Dendritic cell treated with granulocyte-macrophage colony-stimulating factor and Interleukin-4, amounts not matched to agents 40 ng/mL and 50 ng/mL, for 4 days (primary cell): ENCODE data around the gene NIT2.

Experiments used
- H3K27ac Mint-ChIP-seq: one replicate; pipeline ENCODE4 v1.8.0; 2022; ENCODE audit warnings: mild to moderate bottlenecking, mixed read lengths
- H3K27me3 Mint-ChIP-seq: one replicate; pipeline ENCODE4 v1.8.0; 2022; ENCODE audit warnings: mild to moderate bottlenecking, mixed read lengths
- H3K36me3 Mint-ChIP-seq: one replicate; pipeline ENCODE4 v1.8.0; 2022; ENCODE audit warnings: low read depth, mixed read lengths
- H3K4me1 Mint-ChIP-seq: one replicate; pipeline ENCODE4 v1.8.0; 2022; ENCODE audit warnings: low read depth, mixed read lengths
- H3K4me3 Mint-ChIP-seq: one replicate; pipeline ENCODE4 v1.8.0; 2022; ENCODE audit warnings: mild to moderate bottlenecking, moderate library complexity, mixed read lengths
- H3K9me3 Mint-ChIP-seq: one replicate; pipeline ENCODE4 v1.8.0; 2022; ENCODE audit warnings: mixed read lengths
- intact Hi-C: fragments of 100-400 bp; cut with micrococcal nuclease; formaldehyde crosslinking; loops from one replicate; pipeline ENCODE4 v1.15.0; 2022

Gene NIT2

GRCh38 chr3:100352296-100353231 is 18.0 kb downstream of the NIT2 start:
- H3K27me3 Mint-ChIP-seq: no peaks in the 10 kb centered on the region
- intact Hi-C loops: no loop called here
- no peaks in the 10 kb centered on the region for H3K4me1 Mint-ChIP-seq
- no peak overlapping the region for H3K27ac Mint-ChIP-seq
- no peaks in the 10 kb centered on the region for H3K9me3 Mint-ChIP-seq
- H3K4me3 Mint-ChIP-seq: no peak overlapping the region
- H3K36me3 Mint-ChIP-seq: peaks cover 88% of the 10 kb centered on the region

GRCh38 chr3:100354850-100355249 is 20.3 kb downstream of the NIT2 start:
- Mint-ChIP-seq H3K36me3 (peaks cover 83% of the 10 kb centered on the region), H3K27me3 (no peaks in the 10 kb centered on the region), H3K4me3 (no peak overlapping the region), H3K4me1 (no peaks in the 10 kb centered on the region), H3K27ac (no peak overlapping the region), H3K9me3 (no peaks in the 10 kb centered on the region)
- intact Hi-C loops: no loop called here

- H3K4me3 Mint-ChIP-seq: no peak overlapping the region
- H3K4me1 Mint-ChIP-seq: no peaks in the 10 kb centered on the region
- H3K27ac Mint-ChIP-seq: no peak overlapping the region
- H3K9me3 Mint-ChIP-seq: peaks cover 8% of the 10 kb centered on the region
- H3K36me3 Mint-ChIP-seq: peaks cover 81% of the 10 kb centered on the region
- no peaks in the 10 kb centered on the region for H3K27me3 Mint-ChIP-seq
- intact Hi-C loops: no loop called here
Measured at GRCh38 chr3:100358413-100358812, 23.9 kb downstream of the NIT2 start.

- peaks cover 81% of the 10 kb centered on the region for H3K36me3 Mint-ChIP-seq
- intact Hi-C loops: no loop called here
- no peaks in the 10 kb centered on the region for H3K27me3 Mint-ChIP-seq
- no peaks in the 10 kb centered on the region for H3K4me1 Mint-ChIP-seq
- H3K9me3 Mint-ChIP-seq: peaks cover 8% of the 10 kb centered on the region
- no peak overlapping the region for H3K27ac Mint-ChIP-seq
- no peak overlapping the region for H3K4me3 Mint-ChIP-seq
Measured at GRCh38 chr3:100359035-100359434, 24.5 kb downstream of the NIT2 start.

- H3K27me3 Mint-ChIP-seq: no peaks in the 10 kb centered on the region
- H3K36me3 Mint-ChIP-seq: peaks cover 81% of the 10 kb centered on the region
- H3K9me3 Mint-ChIP-seq: peaks cover 8% of the 10 kb centered on the region
- no peaks in the 10 kb centered on the region for H3K4me1 Mint-ChIP-seq
- intact Hi-C loops: loop anchor here (10.0 kb wide), 1 partner anchor 56 kb away; no protein-coding TSS in a partner anchor
- H3K27ac Mint-ChIP-seq: no peak overlapping the region
- H3K4me3 Mint-ChIP-seq: no peak overlapping the region
Measured at GRCh38 chr3:100360757-100361496, 26.4 kb downstream of the NIT2 start.

- Mint-ChIP-seq H3K4me3 (no peak overlapping the region), H3K27ac (no peak overlapping the region), H3K9me3 (peaks cover 8% of the 10 kb centered on the region), H3K27me3 (no peaks in the 10 kb centered on the region), H3K36me3 (peaks cover 79% of the 10 kb centered on the region), H3K4me1 (no peaks in the 10 kb centered on the region)
- intact Hi-C loops: loop anchor here (10.0 kb wide), 1 partner anchor 57 kb away; no protein-coding TSS in a partner anchor
Measured at GRCh38 chr3:100361897-100362296, 27.3 kb downstream of the NIT2 start.

GRCh38 chr3:100364421-100364820 is 29.9 kb downstream of the NIT2 start:
- Mint-ChIP-seq H3K36me3 (peaks cover 74% of the 10 kb centered on the region), H3K27ac (no peak overlapping the region), H3K27me3 (no peaks in the 10 kb centered on the region), H3K4me1 (no peaks in the 10 kb centered on the region), H3K4me3 (no peak overlapping the region), H3K9me3 (peaks cover 8% of the 10 kb centered on the region)
- intact Hi-C loops: loop anchor here (10.0 kb wide), 1 partner anchor 60 kb away; no protein-coding TSS in a partner anchor

GRCh38 chr3:100366424-100366823 is 31.9 kb downstream of the NIT2 start:
- H3K4me1 Mint-ChIP-seq: no peaks in the 10 kb centered on the region
- no peak overlapping the region for H3K4me3 Mint-ChIP-seq
- intact Hi-C loops: loop anchor here (10.0 kb wide), 1 partner anchor 62 kb away; no protein-coding TSS in a partner anchor
- H3K27me3 Mint-ChIP-seq: no peaks in the 10 kb centered on the region
- H3K27ac Mint-ChIP-seq: no peak overlapping the region
- peaks cover 8% of the 10 kb centered on the region for H3K9me3 Mint-ChIP-seq
- H3K36me3 Mint-ChIP-seq: peaks cover 73% of the 10 kb centered on the region

- no peaks in the 10 kb centered on the region for H3K4me1 Mint-ChIP-seq
- H3K36me3 Mint-ChIP-seq: peaks cover 66% of the 10 kb centered on the region
- H3K27me3 Mint-ChIP-seq: no peaks in the 10 kb centered on the region
- no peak overlapping the region for H3K27ac Mint-ChIP-seq
- intact Hi-C loops: loop anchor here (10.0 kb wide), 1 partner anchor 64 kb away; no protein-coding TSS in a partner anchor
- no peak overlapping the region for H3K4me3 Mint-ChIP-seq
- no peaks in the 10 kb centered on the region for H3K9me3 Mint-ChIP-seq
Measured at GRCh38 chr3:100368441-100368840, 33.9 kb downstream of the NIT2 start.

- intact Hi-C loops: no loop called here
- H3K27me3 Mint-ChIP-seq: no peaks in the 10 kb centered on the region
- no peak overlapping the region for H3K4me3 Mint-ChIP-seq
- H3K27ac Mint-ChIP-seq: no peak overlapping the region
- H3K4me1 Mint-ChIP-seq: no peaks in the 10 kb centered on the region
- H3K9me3 Mint-ChIP-seq: no peaks in the 10 kb centered on the region
- H3K36me3 Mint-ChIP-seq: peaks cover 52% of the 10 kb centered on the region
Measured at GRCh38 chr3:100370756-100371155, 36.2 kb downstream of the NIT2 start.

GRCh38 chr3:100374521-100374920 is 40.0 kb downstream of the NIT2 start:
- no peaks in the 10 kb centered on the region for H3K9me3 Mint-ChIP-seq
- H3K36me3 Mint-ChIP-seq: peaks cover 65% of the 10 kb centered on the region
- no peak overlapping the region for H3K27ac Mint-ChIP-seq
- H3K27me3 Mint-ChIP-seq: no peaks in the 10 kb centered on the region
- no peak overlapping the region for H3K4me3 Mint-ChIP-seq
- no peaks in the 10 kb centered on the region for H3K4me1 Mint-ChIP-seq
- intact Hi-C loops: no loop called here

GRCh38 chr3:100376301-100376700 is 41.7 kb downstream of the NIT2 start:
- Mint-ChIP-seq H3K9me3 (no peaks in the 10 kb centered on the region), H3K27ac (no peak overlapping the region)
- intact Hi-C loops: no loop called here

GRCh38 chr3:100384733-100385525 is 50.4 kb downstream of the NIT2 start:
- no peaks in the 10 kb centered on the region for H3K4me1 Mint-ChIP-seq
- H3K9me3 Mint-ChIP-seq: no peaks in the 10 kb centered on the region
- H3K36me3 Mint-ChIP-seq: peaks cover 63% of the 10 kb centered on the region
- H3K27me3 Mint-ChIP-seq: no peaks in the 10 kb centered on the region
- no peak overlapping the region for H3K27ac Mint-ChIP-seq
- intact Hi-C loops: no loop called here
- no peak overlapping the region for H3K4me3 Mint-ChIP-seq

More at GRCh38 chr3:100376301-100376700, 41.7 kb downstream of the NIT2 start:
- Mint-ChIP-seq H3K4me3 (no peak overlapping the region), H3K36me3 (peaks cover 73% of the 10 kb centered on the region), H3K27me3 (no peaks in the 10 kb centered on the region), H3K4me1 (no peaks in the 10 kb centered on the region)
